ENCODE measurements around the gene HIVEP1. TPM values are rescaled to one million over a fixed set of nuclear protein-coding genes. Genes with fewer than 3 reads are reported as not detected.

The HIVEP1 gene
- total RNA-seq, 2 donors from 2014 or later: 35.2 to 38.0 TPM

DNA sequence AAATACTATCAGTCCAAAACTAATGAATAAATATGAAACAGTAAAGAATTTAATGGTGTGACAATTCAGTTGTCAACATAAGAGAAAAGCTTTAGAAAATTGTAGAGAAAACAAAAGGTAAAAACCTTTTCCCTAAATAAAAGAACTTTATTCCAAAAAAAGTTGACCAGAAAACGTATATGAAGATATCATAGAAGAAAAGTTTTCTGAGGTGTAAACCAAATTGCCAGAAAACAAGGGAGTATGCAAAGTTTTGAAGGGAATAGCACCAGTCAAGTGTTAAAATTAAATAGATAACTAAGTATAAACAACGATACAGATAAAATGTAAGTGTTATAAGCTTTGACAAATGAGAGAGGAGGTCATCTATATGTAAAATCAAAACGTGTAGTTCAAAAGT is 104.9 kb downstream of the HIVEP1 start:
- intact Hi-C loops (cut with DNase I): no loop called here
- TF ChIP-seq POLR2A (IDR thresholded peaks at IDR 0.05) (no peak), POLR2AphosphoS5 (IDR thresholded peaks at IDR 0.05) (no peak)
- TF ChIP-seq, protein P1, sequence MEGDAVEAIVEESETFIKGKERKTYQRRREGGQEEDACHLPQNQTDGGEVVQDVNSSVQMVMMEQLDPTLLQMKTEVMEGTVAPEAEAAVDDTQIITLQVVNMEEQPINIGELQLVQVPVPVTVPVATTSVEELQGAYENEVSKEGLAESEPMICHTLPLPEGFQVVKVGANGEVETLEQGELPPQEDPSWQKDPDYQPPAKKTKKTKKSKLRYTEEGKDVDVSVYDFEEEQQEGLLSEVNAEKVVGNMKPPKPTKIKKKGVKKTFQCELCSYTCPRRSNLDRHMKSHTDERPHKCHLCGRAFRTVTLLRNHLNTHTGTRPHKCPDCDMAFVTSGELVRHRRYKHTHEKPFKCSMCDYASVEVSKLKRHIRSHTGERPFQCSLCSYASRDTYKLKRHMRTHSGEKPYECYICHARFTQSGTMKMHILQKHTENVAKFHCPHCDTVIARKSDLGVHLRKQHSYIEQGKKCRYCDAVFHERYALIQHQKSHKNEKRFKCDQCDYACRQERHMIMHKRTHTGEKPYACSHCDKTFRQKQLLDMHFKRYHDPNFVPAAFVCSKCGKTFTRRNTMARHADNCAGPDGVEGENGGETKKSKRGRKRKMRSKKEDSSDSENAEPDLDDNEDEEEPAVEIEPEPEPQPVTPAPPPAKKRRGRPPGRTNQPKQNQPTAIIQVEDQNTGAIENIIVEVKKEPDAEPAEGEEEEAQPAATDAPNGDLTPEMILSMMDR (IDR thresholded peaks at IDR 0.05): no peak
- no peaks in the 10 kb centered on the region for H3K4me1 ChIP-seq (replicated peaks)
- 92% methylated on average over 3 of the region's 3 CpGs for WGBS
- H3K27me3 ChIP-seq (replicated peaks; ENCODE audit: insufficient read depth): no peaks in the 10 kb centered on the region
- no peak overlapping the region for H3K27ac ChIP-seq
- H3K4me3 ChIP-seq: no peak overlapping the region
- no peaks in the 10 kb centered on the region for H3K9me3 ChIP-seq
- H3K36me3 ChIP-seq: no peaks in the 10 kb centered on the region
- no peak for DNase-seq (ENCODE audit: low spot score)

- no peaks in the 10 kb centered on the region for H3K27me3 ChIP-seq (replicated peaks; ENCODE audit: insufficient read depth)
- DNase-seq (ENCODE audit: low spot score): no peak
- H3K36me3 ChIP-seq: no peaks in the 10 kb centered on the region
- H3K4me3 ChIP-seq: no peak overlapping the region
- H3K4me1 ChIP-seq (replicated peaks): no peaks in the 10 kb centered on the region
- H3K27ac ChIP-seq: no peak overlapping the region
- no peaks in the 10 kb centered on the region for H3K9me3 ChIP-seq
- intact Hi-C loops (cut with DNase I): no loop called here
- TF ChIP-seq POLR2AphosphoS5 (IDR thresholded peaks at IDR 0.05) (no peak), POLR2A (IDR thresholded peaks at IDR 0.05) (no peak)
- TF ChIP-seq, protein P1 (IDR thresholded peaks at IDR 0.05): no peak
Measured at GRCh38 chr6:12118607-12119006, 106.5 kb downstream of the HIVEP1 start.

GRCh38 chr6:12119085-12119588 is 107.0 kb downstream of the HIVEP1 start:
- intact Hi-C loops (cut with DNase I): no loop called here
- Histone ChIP-seq H3K27me3 (replicated peaks; ENCODE audit: insufficient read depth) (no peaks in the 10 kb centered on the region), H3K4me1 (replicated peaks) (no peaks in the 10 kb centered on the region), H3K27ac (no peak overlapping the region), H3K36me3 (no peaks in the 10 kb centered on the region), H3K4me3 (no peak overlapping the region), H3K9me3 (no peaks in the 10 kb centered on the region)
- no peak for DNase-seq (ENCODE audit: low spot score)
- WGBS: 28% methylated on average over 2 of the region's 2 CpGs
- TF ChIP-seq POLR2A (IDR thresholded peaks at IDR 0.05) (no peak), POLR2AphosphoS5 (IDR thresholded peaks at IDR 0.05) (no peak)
- TF ChIP-seq, protein P1 (IDR thresholded peaks at IDR 0.05): no peak

DNA sequence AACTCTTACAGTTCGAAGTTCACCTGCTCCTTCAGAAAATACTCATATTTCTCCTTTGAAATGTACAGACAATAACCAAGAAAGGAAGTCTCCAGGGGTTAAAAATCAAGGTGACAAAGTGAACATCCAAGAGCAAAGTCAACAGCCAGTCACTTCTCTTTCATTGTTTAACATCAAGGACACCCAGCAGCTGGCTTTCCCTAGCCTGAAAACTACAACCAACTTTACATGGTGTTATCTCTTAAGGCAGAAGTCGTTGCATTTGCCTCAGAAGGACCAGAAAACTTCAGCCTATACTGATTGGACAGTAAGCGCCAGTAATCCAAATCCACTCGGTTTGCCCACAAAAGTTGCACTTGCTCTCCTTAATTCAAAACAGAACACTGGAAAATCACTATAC is 113.3 kb downstream of the HIVEP1 start:
- Histone ChIP-seq H3K4me1 (replicated peaks) (no peaks in the 10 kb centered on the region), H3K9me3 (no peaks in the 10 kb centered on the region), H3K4me3 (no peak overlapping the region), H3K27ac (no peak overlapping the region), H3K36me3 (no peaks in the 10 kb centered on the region), H3K27me3 (replicated peaks; ENCODE audit: insufficient read depth) (no peaks in the 10 kb centered on the region)
- TF ChIP-seq POLR2A (IDR thresholded peaks at IDR 0.05) (no peak), POLR2AphosphoS5 (IDR thresholded peaks at IDR 0.05) (no peak)
- TF ChIP-seq, protein P1 (IDR thresholded peaks at IDR 0.05): no peak
- intact Hi-C loops (cut with DNase I): no loop called here
- WGBS: 83% methylated on average over 4 of the region's 4 CpGs
- DNase-seq (ENCODE audit: low spot score): no peak

DNA sequence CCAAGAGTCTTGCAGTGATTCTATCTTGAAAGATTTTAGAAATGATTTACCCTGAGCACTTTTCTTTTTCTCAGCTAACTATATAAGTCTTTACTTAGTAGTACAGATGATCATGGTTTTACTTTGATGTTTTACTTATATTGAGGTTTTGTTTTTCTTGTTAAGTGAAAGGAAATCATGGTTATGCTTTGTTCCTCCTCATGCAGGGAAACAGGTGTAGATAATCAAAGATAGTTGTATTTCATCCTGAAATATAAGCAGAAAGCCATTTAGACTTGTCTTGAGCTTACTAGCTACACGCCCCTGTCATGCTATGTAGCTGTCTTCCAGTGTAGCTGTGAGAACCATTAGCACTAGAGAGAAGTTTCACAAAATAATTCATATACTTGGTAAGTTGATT is 113.9 kb downstream of the HIVEP1 start:
- Histone ChIP-seq H3K9me3 (no peaks in the 10 kb centered on the region), H3K27ac (no peak overlapping the region), H3K4me3 (no peak overlapping the region), H3K4me1 (replicated peaks) (no peaks in the 10 kb centered on the region), H3K27me3 (replicated peaks; ENCODE audit: insufficient read depth) (no peaks in the 10 kb centered on the region), H3K36me3 (no peaks in the 10 kb centered on the region)
- WGBS: 95% methylated on average over 1 of the region's 1 CpG
- intact Hi-C loops (cut with DNase I): no loop called here
- DNase-seq (ENCODE audit: low spot score): no peak
- TF ChIP-seq POLR2AphosphoS5 (IDR thresholded peaks at IDR 0.05) (no peak), POLR2A (IDR thresholded peaks at IDR 0.05) (no peak)
- TF ChIP-seq, protein P1 (IDR thresholded peaks at IDR 0.05): no peak

Data from prostate gland (tissue), 2 donors.